Psoas muscle (tissue), 8 donors: ENCODE data around the gene EHD1. TPM values are rescaled to one million over a fixed set of nuclear protein-coding genes. Genes with fewer than 3 reads are reported as not detected.
A peak's percentile ranks its signal among the peaks of the same experiment; 100 is the strongest.

Experiments
- ATAC-seq, 4 donors: fragments of 200-7000 bp; cut with Tn5 transposase; one replicate each; pipeline ENCODE4 v1.9.1; 2020; ENCODE audit warnings: moderate library complexity in 3 of 4, mild to moderate bottlenecking in 2 of 4
- DNase-seq, 2 donors: peaks; one replicate each; pipeline ENCODE4 v3.0.0-alpha.2; 2020
- H3K27ac ChIP-seq: fragments of 200-600 bp; one replicate; pipeline ENCODE4 v1.8.0; 2022
- H3K27me3 ChIP-seq, 3 donors: fragments of 200-600 bp in 1 of 3; one replicate each; pipeline versions ENCODE4 v1.6.1 to v1.8.0; 2013 to 2022; ENCODE audit warnings: low read length in 2 of 3, mild to moderate bottlenecking in 2 of 3, moderate library complexity in 1 of 3; ENCODE audit not compliant: insufficient read depth in 3 of 3
- H3K36me3 ChIP-seq, 2 donors: fragments of 200-600 bp in 1 of 2; one replicate each; pipeline versions ENCODE4 v1.6.1 to v1.8.0; 2013 to 2022; ENCODE audit warnings: low read depth in 1 of 2, mild to moderate bottlenecking in 1 of 2, moderate library complexity in 1 of 2; ENCODE audit not compliant: insufficient read depth in 1 of 2
- H3K4me1 ChIP-seq: fragments of 200-600 bp; one replicate; pipeline ENCODE4 v1.8.0; 2022
- H3K4me3 ChIP-seq: fragments of 200-600 bp; one replicate; pipeline ENCODE4 v1.8.0; 2022; ENCODE audit warnings: mild to moderate bottlenecking
- H3K9me3 ChIP-seq: fragments of 200-600 bp; one replicate; pipeline ENCODE4 v1.8.0; 2022
- WGBS, 3 donors: extraction: QIAGEN DNeasy Blood & Tissue Kit; methylation state at CpG; one replicate each; pipeline versions ENCODE4 v1.1.6 to v1.1.7; 2013; 5-methylcytosine and 5-hydroxymethylcytosine counted together
- intact Hi-C, 2 donors: fragments of 100-400 bp; cut with DNase I; formaldehyde crosslinking; loops; one replicate each; pipeline versions ENCODE4 v1.11.0 to v1.14.2; 2022
- polyA plus RNA-seq, 3 donors: library from polyadenylated mRNA; stranded (reverse); fragments of 200-250 nt; gene quantifications; one replicate each; pipeline ENCODE4 v1.2.3, GENCODE V29; 2013
- total RNA-seq, 4 donors: library from RNA; stranded (reverse); fragmentation: NEBNext Ultra II Directional in 2 of 4; extraction: Animal tissue kit (Norgen Biotek cat#: 25700) in 2 of 4; gene quantifications; one replicate each; pipeline versions ENCODE4 v1.2.1 to v1.2.4, GENCODE V29; 2021 to 2023
- TF ChIP-seq, protein P1 (sequence below): fragments of 200-600 bp; IDR thresholded peaks from one replicate; pipeline ENCODE4 v1.8.0; 2022; ENCODE audit warnings: antibody characterized with exemption
- donor health status: healthy with polysubstance abuse.
- donor health status: DM: no; HTN: no; CAD: no; lungs with moderate emphysema.
- donor health status: Bipolar disorder and iron deficiency.
- donor health status: healthy.
- donor health status: DM: yes; HTN: yes; CAD: no.
- donor health status: DM: no; HTN: no; CAD: no.
- donor health status: DM: no; HTN: no; CAD: no.
- donor health status: DM: yes; HTN: yes; CAD: no.

EHD1 gene
- total and polyA plus RNA-seq, 7 donors, result 23.5 to 174 (median 58.8) TPM

DNA sequence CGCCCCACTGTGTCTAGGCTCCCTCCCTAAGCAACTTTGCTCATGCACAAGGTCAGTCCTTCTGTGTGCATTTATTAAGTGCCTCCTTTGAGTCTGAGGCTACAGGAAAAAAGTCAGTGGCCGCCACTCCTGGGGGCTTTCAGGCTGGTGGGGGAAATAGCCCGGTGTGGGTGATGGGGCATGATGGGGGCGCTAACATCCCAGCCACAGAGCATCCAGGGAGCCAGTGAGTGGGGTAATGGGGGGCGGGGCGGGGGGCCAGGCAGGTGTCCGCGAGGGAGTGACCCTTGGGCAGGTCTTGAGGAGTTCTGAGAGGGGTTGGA, 9.9 kb upstream of the EHD1 start:
- TF ChIP-seq, protein P1, sequence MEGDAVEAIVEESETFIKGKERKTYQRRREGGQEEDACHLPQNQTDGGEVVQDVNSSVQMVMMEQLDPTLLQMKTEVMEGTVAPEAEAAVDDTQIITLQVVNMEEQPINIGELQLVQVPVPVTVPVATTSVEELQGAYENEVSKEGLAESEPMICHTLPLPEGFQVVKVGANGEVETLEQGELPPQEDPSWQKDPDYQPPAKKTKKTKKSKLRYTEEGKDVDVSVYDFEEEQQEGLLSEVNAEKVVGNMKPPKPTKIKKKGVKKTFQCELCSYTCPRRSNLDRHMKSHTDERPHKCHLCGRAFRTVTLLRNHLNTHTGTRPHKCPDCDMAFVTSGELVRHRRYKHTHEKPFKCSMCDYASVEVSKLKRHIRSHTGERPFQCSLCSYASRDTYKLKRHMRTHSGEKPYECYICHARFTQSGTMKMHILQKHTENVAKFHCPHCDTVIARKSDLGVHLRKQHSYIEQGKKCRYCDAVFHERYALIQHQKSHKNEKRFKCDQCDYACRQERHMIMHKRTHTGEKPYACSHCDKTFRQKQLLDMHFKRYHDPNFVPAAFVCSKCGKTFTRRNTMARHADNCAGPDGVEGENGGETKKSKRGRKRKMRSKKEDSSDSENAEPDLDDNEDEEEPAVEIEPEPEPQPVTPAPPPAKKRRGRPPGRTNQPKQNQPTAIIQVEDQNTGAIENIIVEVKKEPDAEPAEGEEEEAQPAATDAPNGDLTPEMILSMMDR, result no peak
- intact Hi-C loops, result no loop called here
- Histone ChIP-seq H3K27me3 (no peaks in the 10 kb centered on the region), H3K36me3 (no peaks in the 10 kb centered on the region), H3K4me3 (no peak overlapping the region), H3K9me3 (no peaks in the 10 kb centered on the region), H3K27ac (no peak overlapping the region), H3K4me1 (peaks cover 6% of the 10 kb centered on the region)
- WGBS, 3 donors, result 65 to 72% (median 71%) methylated on average over 8 of the region's 8 CpGs
- ATAC-seq (no peak), DNase-seq (no peak)

DNA sequence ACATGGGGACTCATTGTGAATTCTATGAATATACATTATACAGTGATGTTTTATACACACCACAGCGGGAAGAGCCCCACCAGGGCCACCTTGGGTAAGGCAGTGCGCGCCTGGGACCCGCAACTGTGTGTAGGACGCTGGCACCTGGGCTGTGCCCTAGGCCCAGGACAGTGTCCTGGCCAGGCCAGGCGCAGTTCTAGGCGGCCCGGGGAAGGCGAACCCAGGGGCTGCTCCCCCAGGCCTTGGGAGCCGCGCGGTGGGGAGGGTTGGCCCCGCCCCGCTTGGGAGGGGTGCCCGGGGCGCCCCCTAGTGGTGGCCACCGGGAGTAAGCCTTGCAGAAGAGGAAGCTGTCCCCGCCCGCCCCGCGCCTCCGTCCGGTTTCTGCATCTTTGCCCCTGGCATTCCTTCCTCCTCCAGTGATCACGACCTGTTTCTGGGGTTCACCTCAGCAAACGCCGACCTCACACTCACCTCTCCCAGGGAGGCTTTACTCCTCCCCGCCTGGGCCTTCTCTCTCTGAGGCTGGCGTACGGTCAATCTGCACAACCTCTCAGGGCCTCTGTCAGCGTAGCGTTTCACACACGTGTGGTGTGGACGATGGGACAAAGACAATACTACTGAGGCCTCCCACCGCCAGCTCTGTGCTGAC, 9.5 kb upstream of the EHD1 start:
- intact Hi-C loops, result no loop called here
- ATAC-seq (peak; percentile 90 to 98 (median 96)), DNase-seq (peak; percentile 86 to 91)
- TF ChIP-seq, protein P1, result peak; percentile 99
- Histone ChIP-seq H3K36me3 (no peaks in the 10 kb centered on the region), H3K4me1 (peaks cover 6% of the 10 kb centered on the region), H3K27ac (peak overlapping the region; percentile 76), H3K4me3 (peak overlapping the region; percentile 52), H3K9me3 (no peaks in the 10 kb centered on the region), H3K27me3 (no peaks in the 10 kb centered on the region)
- WGBS, 3 donors, result 16 to 32% (median 20%) methylated on average over 20 to 34 of the region's 34 CpGs

DNA sequence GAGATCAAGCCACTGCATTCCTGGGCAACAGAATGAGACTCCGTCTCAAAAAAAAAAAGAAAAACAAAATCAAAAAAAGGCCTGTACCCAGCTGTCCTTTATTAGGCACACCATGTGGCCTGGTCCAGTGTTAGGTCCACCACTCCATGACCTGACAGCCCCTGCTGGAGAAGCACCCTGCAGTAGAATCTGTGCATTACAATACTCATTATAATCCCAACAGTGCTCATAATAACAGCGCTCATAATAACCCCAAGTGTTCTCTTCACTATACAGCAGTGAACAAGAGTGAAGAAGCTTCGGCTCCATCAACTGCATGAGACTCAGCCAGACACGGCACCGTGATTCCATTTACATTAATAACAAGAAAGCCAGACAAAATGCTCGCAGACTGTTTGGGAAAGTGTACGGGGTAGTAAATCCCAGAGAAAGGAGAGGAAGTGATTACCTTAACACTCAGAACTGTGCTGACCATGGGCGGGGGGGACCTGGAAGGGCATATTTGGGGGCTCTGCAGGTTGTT, 8.9 kb upstream of the EHD1 start:
- Histone ChIP-seq H3K27me3 (no peaks in the 10 kb centered on the region), H3K27ac (peak overlapping the region; percentile 76), H3K4me3 (peak overlapping the region; percentile 52), H3K36me3 (no peaks in the 10 kb centered on the region), H3K4me1 (peaks cover 6% of the 10 kb centered on the region), H3K9me3 (no peaks in the 10 kb centered on the region)
- DNase-seq, result no peak
- TF ChIP-seq, protein P1, result no peak
- 75 to 85% (median 77%) methylated on average over 8 of the region's 8 CpGs for WGBS, 3 donors
- peak in 1 of 4 donors; percentile 3 for ATAC-seq
- intact Hi-C loops, result no loop called here

DNA sequence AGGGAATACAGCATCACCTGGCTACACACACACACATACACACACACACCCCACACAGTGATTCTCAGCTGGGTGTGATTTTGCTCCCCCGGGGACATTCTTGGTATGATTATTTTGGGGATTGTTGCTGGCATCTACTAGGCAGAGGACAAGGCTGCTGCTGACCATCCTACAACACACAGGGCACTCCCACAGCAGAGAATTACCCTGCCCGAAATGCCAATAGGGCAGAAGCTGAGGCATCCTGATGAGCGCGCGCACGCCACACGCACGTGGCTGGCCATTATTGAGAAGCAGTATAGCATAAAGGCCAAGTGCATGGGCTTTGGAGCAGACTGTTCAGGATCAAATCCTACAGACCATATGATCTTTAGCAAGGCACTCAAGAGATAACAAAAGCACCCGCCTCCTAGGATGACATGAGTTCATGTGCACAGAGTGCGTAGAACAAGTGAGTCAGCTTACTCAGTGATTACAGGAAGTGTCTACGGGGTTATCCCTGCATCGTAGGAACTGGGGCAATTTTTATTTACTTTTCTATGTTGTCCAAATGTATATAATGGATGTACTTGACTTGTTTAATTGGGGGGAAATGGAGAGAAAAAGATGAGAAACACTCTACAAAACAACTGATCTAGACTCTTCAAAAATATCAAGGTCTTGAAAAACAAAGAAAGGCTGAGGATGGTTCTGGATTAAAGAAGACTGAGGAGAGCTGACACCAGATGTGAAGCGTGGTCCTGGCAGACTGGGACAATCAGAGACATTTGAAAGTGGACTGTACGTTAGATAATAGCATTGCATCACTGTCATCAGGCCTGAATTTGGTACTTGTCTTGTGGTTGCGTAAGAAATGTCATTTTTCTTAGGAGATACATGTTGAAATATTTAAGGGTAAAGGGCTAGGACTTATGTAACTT, 7.2 kb upstream of the EHD1 start:
- no peaks in the 10 kb centered on the region for H3K36me3 ChIP-seq
- no peak for ATAC-seq
- no peak overlapping the region for H3K4me3 ChIP-seq
- TF ChIP-seq, protein P1, result no peak
- intact Hi-C loops, result loop anchor here in 1 of 2 donors (2.0 kb wide), 1 partner anchor 33 kb away; no protein-coding TSS in a partner anchor
- H3K9me3 ChIP-seq, result no peaks in the 10 kb centered on the region
- H3K4me1 ChIP-seq, result peaks cover 6% of the 10 kb centered on the region
- no peak overlapping the region for H3K27ac ChIP-seq
- WGBS, 3 donors, result 85 to 91% (median 88%) methylated on average over 15 of the region's 15 CpGs
- no peak for DNase-seq
- H3K27me3 ChIP-seq, result no peaks in the 10 kb centered on the region
